Mammary epithelial cell (primary cell): ENCODE results near the gene TSPAN32.

ENCODE experiments used
- CTCF ChIP-seq, 2 donors: IDR thresholded peaks in 1 of 2; conservative IDR thresholded peaks in 1 of 2; 2 replicates each; pipeline ENCODE4 v1.5.1; 2011 to 2012; ENCODE audit warnings: inconsistent platforms in 2 of 2, low read length in 2 of 2, mild to moderate bottlenecking in 2 of 2, control low read depth in 1 of 2, low read depth in 1 of 2; ENCODE audit not compliant: insufficient read depth in 1 of 2; ENCODE audit errors: extremely low read depth in 1 of 2
- EZH2 ChIP-seq: IDR thresholded peaks from 2 replicates; pipeline ENCODE4 v1.6.1; 2012; ENCODE audit warnings: low read length, inconsistent platforms, borderline replicate concordance

DNA sequence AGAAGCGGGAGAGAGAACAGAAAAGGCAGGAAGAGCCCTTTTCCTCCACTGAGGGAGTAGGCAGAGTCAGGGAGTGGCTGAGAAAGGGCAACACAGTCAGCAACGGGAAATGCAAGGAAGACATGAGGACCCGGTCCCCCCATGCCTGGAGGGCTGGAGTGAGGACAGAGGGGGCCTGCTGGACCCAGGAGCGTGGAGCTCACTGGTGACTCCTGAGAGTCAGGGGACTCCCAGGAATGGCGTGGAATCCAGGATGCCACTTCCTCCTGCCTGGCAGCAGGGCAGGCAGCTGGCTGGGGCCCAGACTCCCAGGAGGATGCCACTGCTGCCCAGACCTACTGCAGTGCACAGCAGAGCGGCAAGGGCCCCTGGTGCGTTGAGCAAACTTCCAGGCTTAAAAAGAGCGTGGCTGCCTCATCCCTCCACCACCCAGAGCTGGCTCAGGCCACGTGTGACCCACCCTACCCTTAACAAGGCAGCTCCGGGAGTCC is 11.4 kb upstream of the TSPAN32 start:
- no peak for TF ChIP-seq CTCF (conservative IDR thresholded peaks at IDR 0.05 in 1 of 2, IDR thresholded peaks at IDR 0.05 in 1 of 2; ENCODE audit: extremely low read depth in 1 of 2, insufficient read depth in 1 of 2, low read depth in 1 of 2, low read length in 2 of 2)
- no peak for TF ChIP-seq EZH2
